Measurements from ENCODE around the gene MEGF11. TPM values are rescaled to one million over a fixed set of nuclear protein-coding genes. Genes with fewer than 3 reads are reported as not detected.

The MEGF11 gene
- total and polyA plus RNA-seq, 10 donors, result 0.02 to 0.61 (median 0.23) TPM; not detected in 4

GRCh38 chr15:66252685-66253417 lies 699 bp downstream of the MEGF11 start:
- DNase-seq, result no peak
- 0 to 1% (median 1%) methylated on average over 43 to 64 of the region's 64 CpGs for WGBS, 5 donors
- H3K27me3 ChIP-seq (replicated peaks in 1 of 7), result peaks cover 0 to 87% (median 52%) of the 10 kb centered on the region in 7 donors
- H3K4me3 ChIP-seq, result peak overlapping the region; percentile 35 to 69 (median 49)
- peak in 1 of 11 experiments; percentile 26 for TF ChIP-seq CTCF (IDR thresholded peaks at IDR 0.05 in 8 of 11, conservative IDR thresholded peaks at IDR 0.05 in 3 of 11)
- no peak for TF ChIP-seq POLR2AphosphoS5 (IDR thresholded peaks at IDR 0.05)
- TF ChIP-seq POLR2A (IDR thresholded peaks at IDR 0.05), result no peak
- no peak overlapping the region for H3K27ac ChIP-seq
- H3K9me3 ChIP-seq, result no peaks in the 10 kb centered on the region
- peaks cover 24 to 40% (median 31%) of the 10 kb centered on the region in 6 donors for H3K4me1 ChIP-seq
- H3K36me3 ChIP-seq, result no peaks in the 10 kb centered on the region
- intact Hi-C loops (cut with DNase I; ENCODE audit: low total_unique reads), result no loop called here

- Histone ChIP-seq H3K4me3 (peak overlapping the region; percentile 35 to 69 (median 49)), H3K9me3 (no peaks in the 10 kb centered on the region), H3K4me1 (peaks cover 24 to 40% (median 31%) of the 10 kb centered on the region in 6 donors), H3K27me3 (replicated peaks in 1 of 7) (peaks cover 0 to 87% (median 52%) of the 10 kb centered on the region in 7 donors), H3K36me3 (no peaks in the 10 kb centered on the region), H3K27ac (no peak overlapping the region)
- intact Hi-C loops (cut with DNase I; ENCODE audit: low total_unique reads), result no loop called here
- 3 to 13% (median 4%) methylated on average over 7 to 72 of the region's 72 CpGs for WGBS, 5 donors
- TF ChIP-seq CTCF (IDR thresholded peaks at IDR 0.05 in 8 of 11, conservative IDR thresholded peaks at IDR 0.05 in 3 of 11), result peak in 10 of 11 experiments; percentile 10 to 70 (median 53)
- TF ChIP-seq POLR2A (IDR thresholded peaks at IDR 0.05), result no peak
- TF ChIP-seq POLR2AphosphoS5 (IDR thresholded peaks at IDR 0.05), result no peak
- peak; percentile 85 for DNase-seq
These were observed 1.5 kb downstream of the MEGF11 start for GRCh38 chr15:66251790-66252684.

GRCh38 chr15:66251065-66251789 lies 2.3 kb downstream of the MEGF11 start:
- H3K27me3 ChIP-seq (replicated peaks in 1 of 7), result peaks cover 0 to 79% (median 51%) of the 10 kb centered on the region in 7 donors

More at GRCh38 chr15:66251065-66251789, 2.3 kb downstream of the MEGF11 start:
- DNase-seq, result no peak
- Histone ChIP-seq H3K4me3 (peak overlapping the region in 2 of 8 donors; percentile 8 to 69), H3K27ac (no peak overlapping the region), H3K36me3 (no peaks in the 10 kb centered on the region), H3K4me1 (peaks cover 24 to 40% (median 31%) of the 10 kb centered on the region in 6 donors), H3K9me3 (no peaks in the 10 kb centered on the region)
- TF ChIP-seq POLR2A (IDR thresholded peaks at IDR 0.05) (no peak), CTCF (IDR thresholded peaks at IDR 0.05 in 8 of 11, conservative IDR thresholded peaks at IDR 0.05 in 3 of 11) (no peak), POLR2AphosphoS5 (IDR thresholded peaks at IDR 0.05) (no peak)
- intact Hi-C loops (cut with DNase I; ENCODE audit: low total_unique reads), result no loop called here
- WGBS, 5 donors, result 60 to 81% (median 65%) methylated on average over 10 of the region's 10 CpGs
